Kidney (tissue), 14 donors: ENCODE results near the gene TIPRL. TPM values are rescaled to one million over a fixed set of nuclear protein-coding genes. Genes with fewer than 3 reads are reported as not detected.

Experiments used
- DNase-seq, 5 donors: peaks; one replicate each; pipeline ENCODE4 v3.0.0-alpha.2; 2013 to 2020
- FAIRE-seq: peaks from 2 replicates; lab custom pipeline; 2012; peaks lifted over from hg19 to GRCh38; lab: Jason Lieb, UNC
- H3K27ac ChIP-seq, 2 donors: one replicate each; pipeline ENCODE4 v1.7.0; 2013; ENCODE audit warnings: low read depth in 2 of 2, low read length in 2 of 2, inconsistent platforms in 1 of 2
- H3K27me3 ChIP-seq: one replicate; pipeline ENCODE4 v1.7.1; 2013; ENCODE audit warnings: low read length, inconsistent platforms; ENCODE audit not compliant: control insufficient read depth, insufficient read depth
- H3K36me3 ChIP-seq, 3 donors: one replicate each; pipeline versions ENCODE4 v1.7.0 to v1.7.1; 2013; ENCODE audit warnings: low read length in 3 of 3, control low read depth in 1 of 3, inconsistent platforms in 1 of 3; ENCODE audit not compliant: insufficient read depth in 3 of 3, control insufficient read depth in 2 of 3
- H3K4me1 ChIP-seq, 3 donors: one replicate each; pipeline versions ENCODE4 v1.7.0 to v1.7.1; 2013; ENCODE audit warnings: low read length in 3 of 3, inconsistent platforms in 1 of 3, low read depth in 1 of 3; ENCODE audit not compliant: control insufficient read depth in 2 of 3, insufficient read depth in 2 of 3
- H3K4me3 ChIP-seq, 3 donors: one replicate each; pipeline versions ENCODE4 v1.7.0 to v1.8.1; 2013; ENCODE audit warnings: low read length in 3 of 3, control low read depth in 1 of 3, inconsistent platforms in 1 of 3
- H3K9ac ChIP-seq, 3 donors: one replicate each; pipeline versions ENCODE4 v1.7.0 to v1.7.1; 2013; ENCODE audit warnings: low read length in 3 of 3, control low read depth in 1 of 3, inconsistent platforms in 1 of 3
- H3K9me3 ChIP-seq, 3 donors: one replicate each; pipeline versions ENCODE4 v1.7.0 to v1.7.1; 2013; ENCODE audit warnings: low read length in 3 of 3, control low read depth in 1 of 3, inconsistent platforms in 1 of 3; ENCODE audit not compliant: control insufficient read depth in 2 of 3, insufficient read depth in 1 of 3
- CTCF ChIP-seq: IDR thresholded peaks from 3 replicates; pipeline ENCODE4 v1.5.1; 2012; ENCODE audit warnings: mild to moderate bottlenecking, moderate library complexity, borderline replicate concordance; ENCODE audit not compliant: insufficient read depth; ENCODE audit errors: extremely low read depth
- intact Hi-C: fragments of 100-400 bp; cut with DNase I; formaldehyde crosslinking; loops from one replicate; pipeline ENCODE4 v1.11.1; 2022
- polyA plus RNA-seq: library from polyadenylated mRNA; stranded (reverse); fragments of 350-450 nt; fragmentation: Illumina TruSeq; extraction: RNeasy Lipid Tissue Mini Kit (QIAGEN cat#74804); gene quantifications from one replicate; pipeline ENCODE4 v1.2.3, GENCODE V29; 2014; ENCODE audit warnings: low read depth, low replicate concordance; ENCODE audit not compliant: insufficient read depth
- total RNA-seq: library from RNA; stranded (reverse); fragmentation: NEBNext Ultra II Directional; extraction: Animal tissue kit (Norgen Biotek cat#: 25700); gene quantifications from one replicate; pipeline ENCODE4 v1.2.1, GENCODE V29; 2021
- donor health status: control.
- donor health status: control.
- donor health status: control.
- donor health status: control.
- donor health status: control.
- donor health status: DM: yes; HTN: yes; CAD: no.
- donor health status: Normal renal cell carcinoma (clear cell type).

The TIPRL gene
- total and polyA plus RNA-seq, 2 donors from 2014 or later: 20.7 to 26.3 TPM

GRCh38 chr1:168164771-168165170 is 14.0 kb upstream of the TIPRL start:
- Histone ChIP-seq H3K9me3 (peaks cover 0 to 5% (median 0%) of the 10 kb centered on the region in 3 donors), H3K4me1 (no peaks in the 10 kb centered on the region), H3K36me3 (no peaks in the 10 kb centered on the region), H3K27me3 (no peaks in the 10 kb centered on the region), H3K9ac (no peak overlapping the region), H3K27ac (no peak overlapping the region), H3K4me3 (no peak overlapping the region)
- no peak for DNase-seq
- TF ChIP-seq CTCF: no peak
- FAIRE-seq: no peak
- intact Hi-C loops: no loop called here

GRCh38 chr1:168167806-168168205 is 11.0 kb upstream of the TIPRL start:
- no peak overlapping the region for H3K4me3 ChIP-seq
- FAIRE-seq: no peak
- intact Hi-C loops: no loop called here
- H3K9ac ChIP-seq: no peak overlapping the region
- H3K27me3 ChIP-seq: no peaks in the 10 kb centered on the region
- H3K36me3 ChIP-seq: no peaks in the 10 kb centered on the region
- no peaks in the 10 kb centered on the region for H3K4me1 ChIP-seq
- no peak for DNase-seq
- no peaks in the 10 kb centered on the region for H3K9me3 ChIP-seq
- no peak overlapping the region for H3K27ac ChIP-seq
- no peak for TF ChIP-seq CTCF

- Histone ChIP-seq H3K27me3 (no peaks in the 10 kb centered on the region), H3K27ac (no peak overlapping the region), H3K9me3 (no peaks in the 10 kb centered on the region), H3K4me1 (no peaks in the 10 kb centered on the region), H3K4me3 (no peak overlapping the region), H3K9ac (no peak overlapping the region), H3K36me3 (no peaks in the 10 kb centered on the region)
- no peak for TF ChIP-seq CTCF
- FAIRE-seq (no peak), DNase-seq (no peak)
- intact Hi-C loops: no loop called here
Measured at GRCh38 chr1:168170564-168171508, 7.9 kb upstream of the TIPRL start.
